Coronary artery (tissue), 2 donors: ENCODE data around the gene OLFM1.

ENCODE experiments used
- DNase-seq: peaks from one replicate; pipeline ENCODE4 v3.0.0-alpha.2; 2017; ENCODE audit warnings: low spot score
- H3K27ac ChIP-seq, 2 donors: fragments of 200-600 bp; sonication (generic); one replicate each; pipeline ENCODE4 v1.5.1; 2016 to 2019
- H3K4me3 ChIP-seq: fragments of 200-600 bp; sonication (generic); 2 replicates; pipeline ENCODE4 v1.5.1; 2016; ENCODE audit warnings: mild to moderate bottlenecking, moderate library complexity
- CTCF ChIP-seq: fragments of 200-600 bp; sonication (generic); IDR thresholded peaks from one replicate; pipeline ENCODE4 v1.5.1; 2019; ENCODE audit warnings: antibody characterized with exemption

The OLFM1 gene

GRCh38 chr9:135102331-135102730, 14.9 kb downstream of the OLFM1 start:
- TF ChIP-seq CTCF: no peak
- no peak for DNase-seq
- Histone ChIP-seq H3K4me3 (no peak overlapping the region), H3K27ac (no peak overlapping the region)

GRCh38 chr9:135103001-135103446, 15.6 kb downstream of the OLFM1 start:
- TF ChIP-seq CTCF: no peak
- DNase-seq: no peak
- no peak overlapping the region for H3K27ac ChIP-seq
- no peak overlapping the region for H3K4me3 ChIP-seq

GRCh38 chr9:135103931-135104639, 16.6 kb downstream of the OLFM1 start:
- no peak for DNase-seq
- Histone ChIP-seq H3K27ac (no peak overlapping the region), H3K4me3 (no peak overlapping the region)
- no peak for TF ChIP-seq CTCF

GRCh38 chr9:135104761-135105160, 17.3 kb downstream of the OLFM1 start:
- TF ChIP-seq CTCF: no peak
- no peak overlapping the region for H3K27ac ChIP-seq
- no peak overlapping the region for H3K4me3 ChIP-seq
- DNase-seq: no peak

GRCh38 chr9:135105211-135105745, 17.8 kb downstream of the OLFM1 start:
- Histone ChIP-seq H3K4me3 (no peak overlapping the region), H3K27ac (no peak overlapping the region)
- TF ChIP-seq CTCF: no peak
- no peak for DNase-seq

DNA sequence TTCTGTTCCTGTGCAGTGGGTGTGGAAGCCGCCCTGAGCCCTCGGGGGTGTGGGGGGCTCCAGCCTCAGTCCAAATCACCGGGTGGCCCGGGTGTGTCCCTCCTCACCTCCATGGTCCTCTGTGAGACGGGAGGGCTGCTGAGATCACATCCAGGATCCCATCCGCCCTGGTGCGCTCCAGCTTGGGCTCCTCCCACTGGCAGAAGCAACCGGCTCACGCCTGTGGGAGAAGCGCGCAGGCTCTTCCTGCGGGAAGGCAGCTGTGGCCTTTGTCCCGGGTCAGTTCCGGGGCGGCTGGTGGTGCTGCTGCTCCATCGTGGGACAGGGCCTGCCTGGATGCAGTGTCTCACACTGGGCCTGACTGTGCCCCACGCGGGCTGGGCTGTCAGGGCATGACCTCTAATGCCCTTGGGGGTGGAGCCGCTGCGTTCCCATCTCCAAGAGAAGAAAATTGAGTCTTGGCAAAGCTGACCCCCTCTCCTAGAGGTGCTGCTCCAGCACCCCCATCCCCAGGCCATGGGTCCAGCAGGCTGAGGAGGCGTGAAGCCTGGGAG, 18.5 kb downstream of the OLFM1 start:
- Histone ChIP-seq H3K27ac (no peak overlapping the region), H3K4me3 (no peak overlapping the region)
- no peak for TF ChIP-seq CTCF
- DNase-seq: no peak
